Right lobe of liver (tissue), 4 donors: Measurements from ENCODE around the gene ZFP3.

Experiments
- CTCF ChIP-seq, 4 donors: fragments of 200-600 bp in 3 of 4; fragments of 450-650 bp in 1 of 4; IDR thresholded peaks; one replicate each; pipeline versions ENCODE4 v1.5.1 to v1.8.0; 2016 to 2022; ENCODE audit warnings: antibody characterized with exemption in 4 of 4, mild to moderate bottlenecking in 2 of 4
- POLR2A ChIP-seq: fragments of 450-650 bp; IDR thresholded peaks from one replicate; pipeline ENCODE4 v1.6.1; 2017; ENCODE audit warnings: antibody characterized with exemption, mild to moderate bottlenecking
- donor health status: DM: no; HTN: no; CAD: no.
- donor health status: DM: no; HTN: no; CAD: no.
- donor health status: DM: no; HTN: yes; CAD: no.

- TF ChIP-seq CTCF (IDR thresholded peaks at IDR 0.05) (no peak), POLR2A (no peak)
Measured at GRCh38 chr17:5100832-5101231, 22.6 kb downstream of the ZFP3 start.
